Activated CD4-positive, alpha-beta T cell treated with anti-CD3 and anti-CD28 coated beads for 36 hours (primary cell): ENCODE data around the gene LMBR1. TPM values are rescaled to one million over a fixed set of nuclear protein-coding genes. Genes with fewer than 3 reads are reported as not detected.
A peak's percentile ranks its signal among the peaks of the same experiment; 100 is the strongest.
"Not testable (repeated sequence)": the region's sequence is repeated elsewhere in the genome, so short reads cannot be mapped to it uniquely, and the experiment has no call there.

Source experiments
- ATAC-seq: fragments of 200-7000 bp; cut with Tn5 transposase; one replicate; pipeline ENCODE4 v1.10.0; 2021; ENCODE audit warnings: mild to moderate bottlenecking, moderate library complexity
- CTCF ChIA-PET: fragments of 350-600 bp; sonication (Branson Sonifier 250); formaldehyde crosslinking; loops from one replicate; lab custom pipeline; 2021; ENCODE audit warnings: antibody characterized with exemption; lab: Charles Lee
- POLR2A ChIA-PET: fragments of 350-600 bp; sonication (Branson Sonifier 250); formaldehyde crosslinking; loops from one replicate; lab custom pipeline; 2021; ENCODE audit warnings: antibody characterized with exemption, inconsistent platforms; lab: Charles Lee
- DNase-seq: peaks from one replicate; pipeline ENCODE4 v3.0.0-alpha.2; 2020
- H3K27ac Mint-ChIP-seq: one replicate; pipeline ENCODE4 v1.8.0; 2021; ENCODE audit warnings: mixed read lengths
- H3K27me3 Mint-ChIP-seq: one replicate; pipeline ENCODE4 v1.8.0; 2021; ENCODE audit warnings: mixed read lengths
- H3K36me3 Mint-ChIP-seq: one replicate; pipeline ENCODE4 v1.8.0; 2021; ENCODE audit warnings: low read depth, mixed read lengths
- H3K4me1 Mint-ChIP-seq: one replicate; pipeline ENCODE4 v1.8.0; 2021; ENCODE audit warnings: mixed read lengths
- H3K4me3 Mint-ChIP-seq: one replicate; pipeline ENCODE4 v1.8.0; 2021; ENCODE audit warnings: mild to moderate bottlenecking, moderate library complexity, mixed read lengths
- H3K9me3 Mint-ChIP-seq: one replicate; pipeline ENCODE4 v1.8.0; 2021; ENCODE audit warnings: low read depth, mixed read lengths
- intact Hi-C, 2 experiments: fragments of 100-400 bp; cut with DNase I in 1 of 2; cut with micrococcal nuclease in 1 of 2; formaldehyde crosslinking; loops; one replicate each; pipeline versions ENCODE4 v1.14.2 to v1.15.1; 2022 to 2024; cut with DNase I, micrococcal nuclease
- total RNA-seq, 2 experiments: library from RNA; stranded (reverse); gene quantifications; one replicate each; pipeline ENCODE4 v1.2.3, GENCODE V29; 2021

LMBR1 gene
- total RNA-seq, 2 experiments from 2014 or later = 31.0 to 39.0 TPM

DNA sequence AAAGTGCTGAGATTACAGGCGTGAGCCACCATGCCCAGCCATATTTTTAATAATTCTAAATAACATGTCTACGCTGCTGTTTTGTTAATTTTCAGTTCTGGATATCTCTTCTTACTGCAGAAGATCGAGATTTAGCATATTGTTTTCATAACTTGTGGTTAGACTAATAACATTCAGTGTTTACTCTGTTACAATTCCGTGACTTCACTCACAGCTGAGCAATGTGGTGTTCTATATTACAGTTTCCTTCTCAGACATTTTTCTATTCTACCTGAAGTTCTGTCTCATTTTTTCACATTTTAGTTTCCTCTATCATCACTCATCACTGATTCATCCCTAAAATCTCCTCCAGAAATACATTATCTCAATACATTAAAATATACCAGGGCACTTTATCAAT, 241.5 kb downstream of the LMBR1 start:
- H3K4me3 Mint-ChIP-seq = no peak overlapping the region
- intact Hi-C loops = no loop called here
- no peaks in the 10 kb centered on the region for H3K36me3 Mint-ChIP-seq
- H3K9me3 Mint-ChIP-seq = peaks cover 5% of the 10 kb centered on the region
- no peak for DNase-seq
- no peaks in the 10 kb centered on the region for H3K4me1 Mint-ChIP-seq
- peaks cover 59% of the 10 kb centered on the region for H3K27me3 Mint-ChIP-seq
- no peak overlapping the region for H3K27ac Mint-ChIP-seq
- CTCF ChIA-PET = interaction anchor here (0.6 kb wide), 1 partner anchor 11 kb away, joined by 3 read pairs; the partner anchor contains the start of gene RNF32
- no peak for ATAC-seq
- POLR2A ChIA-PET = no interaction called here

DNA sequence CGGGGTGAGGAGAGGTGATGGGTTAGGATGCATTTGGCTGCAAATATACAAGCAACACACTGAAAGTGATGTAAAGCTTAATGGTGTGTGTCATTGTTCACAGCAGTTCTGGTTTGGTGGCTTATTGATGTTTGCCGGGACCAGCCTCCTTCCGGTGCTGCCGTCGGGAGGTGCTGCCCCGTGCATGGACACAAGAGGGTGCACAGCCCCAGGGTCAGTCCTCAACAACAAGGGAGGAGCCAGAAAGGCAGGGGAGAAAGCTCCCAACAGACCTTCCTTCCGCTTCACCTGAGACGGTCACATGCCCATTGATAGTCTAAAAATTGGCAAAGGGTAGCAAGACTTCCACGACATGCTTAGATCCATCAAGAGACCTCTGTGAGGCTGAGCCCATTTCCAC, 242.9 kb downstream of the LMBR1 start:
- no peaks in the 10 kb centered on the region for H3K36me3 Mint-ChIP-seq
- intact Hi-C loops = loop anchor here in 1 of 2 experiments (1.0 kb wide), 1 partner anchor 167 kb away; no protein-coding TSS in a partner anchor
- ChIA-PET CTCF (interaction anchor here (0.6 kb wide), 1 partner anchor 375 kb away, joined by 3 read pairs; no protein-coding TSS in a partner anchor), POLR2A (no interaction called here)
- peak; percentile 48 for DNase-seq
- no peak overlapping the region for H3K4me3 Mint-ChIP-seq
- H3K27me3 Mint-ChIP-seq = peaks cover 64% of the 10 kb centered on the region
- H3K27ac Mint-ChIP-seq = no peak overlapping the region
- ATAC-seq = peak; percentile 26
- H3K4me1 Mint-ChIP-seq = no peaks in the 10 kb centered on the region
- peaks cover 5% of the 10 kb centered on the region for H3K9me3 Mint-ChIP-seq

DNA sequence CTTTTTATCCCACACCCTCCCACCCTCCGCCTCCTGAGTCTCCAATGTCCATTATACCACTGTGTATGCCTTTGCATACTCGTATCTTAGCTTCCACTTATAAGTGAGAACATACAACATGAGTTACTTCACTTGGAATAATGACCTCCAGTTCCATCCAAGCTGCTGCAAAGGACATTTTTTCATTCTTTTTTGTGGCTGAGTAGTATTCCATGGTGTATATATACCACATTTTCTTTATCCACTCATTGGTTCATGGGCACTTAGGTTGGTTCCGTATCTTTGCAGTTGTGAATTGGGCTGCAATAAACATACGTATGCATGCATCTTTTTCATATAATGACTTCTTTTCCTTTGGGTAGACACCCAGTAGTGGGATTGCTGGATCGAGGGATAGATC, 245.7 kb downstream of the LMBR1 start:
- POLR2A ChIA-PET, DNase-seq, ATAC-seq, intact Hi-C loops, H3K36me3 Mint-ChIP-seq, H3K4me1 Mint-ChIP-seq, H3K9me3 Mint-ChIP-seq, CTCF ChIA-PET, H3K4me3 Mint-ChIP-seq, H3K27ac Mint-ChIP-seq: not testable (repeated sequence)
- peaks cover 62% of the 10 kb centered on the region for H3K27me3 Mint-ChIP-seq

DNA sequence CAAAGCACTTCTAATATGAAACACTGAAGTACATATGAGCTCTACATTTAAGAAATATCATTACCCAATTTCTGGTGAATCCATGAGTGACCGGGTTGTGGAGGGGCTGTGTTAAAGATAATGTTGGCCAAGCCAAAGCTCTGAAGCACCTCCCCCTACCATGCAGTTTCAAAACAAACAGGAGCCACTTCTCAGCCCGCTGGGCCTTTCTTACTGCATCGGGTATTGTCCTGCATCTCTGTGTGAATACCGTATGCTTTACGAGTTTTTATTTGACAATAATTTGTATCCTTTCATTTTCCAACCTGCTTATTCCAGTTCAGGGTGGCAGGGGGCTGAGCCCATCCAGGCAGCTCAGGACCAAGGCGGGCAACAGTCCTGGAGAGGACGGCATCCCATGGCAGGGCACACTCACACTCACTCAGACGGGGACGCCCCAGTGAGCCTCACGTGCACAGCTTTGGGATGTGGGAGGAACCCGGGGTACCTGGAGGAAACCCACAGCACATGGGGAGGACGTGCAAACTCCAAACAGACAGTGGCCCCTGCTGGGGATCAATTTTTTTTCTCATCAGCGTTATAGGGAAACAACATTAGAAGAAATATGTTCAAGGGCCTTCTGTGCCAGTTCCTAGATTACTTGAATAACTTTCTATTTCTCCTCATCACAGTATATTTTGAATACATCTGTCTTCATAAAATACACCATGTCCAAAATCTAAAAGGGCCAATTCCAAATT, 250.5 kb downstream of the LMBR1 start:
- Mint-ChIP-seq H3K27ac (no peak overlapping the region), H3K36me3 (peaks cover 5% of the 10 kb centered on the region), H3K4me3 (no peak overlapping the region), H3K9me3 (peaks cover 8% of the 10 kb centered on the region), H3K4me1 (peaks cover 15% of the 10 kb centered on the region), H3K27me3 (peaks cover 30% of the 10 kb centered on the region)
- ChIA-PET CTCF (interaction anchor here (1.3 kb wide), 1 partner anchor 11 kb away, joined by 3 read pairs; no protein-coding TSS in a partner anchor), POLR2A (no interaction called here)
- DNase-seq (no peak), ATAC-seq (no peak)
- intact Hi-C loops = loop anchor here in 1 of 2 experiments (5.0 kb wide), 1 partner anchor 175 kb away; no protein-coding TSS in a partner anchor

DNA sequence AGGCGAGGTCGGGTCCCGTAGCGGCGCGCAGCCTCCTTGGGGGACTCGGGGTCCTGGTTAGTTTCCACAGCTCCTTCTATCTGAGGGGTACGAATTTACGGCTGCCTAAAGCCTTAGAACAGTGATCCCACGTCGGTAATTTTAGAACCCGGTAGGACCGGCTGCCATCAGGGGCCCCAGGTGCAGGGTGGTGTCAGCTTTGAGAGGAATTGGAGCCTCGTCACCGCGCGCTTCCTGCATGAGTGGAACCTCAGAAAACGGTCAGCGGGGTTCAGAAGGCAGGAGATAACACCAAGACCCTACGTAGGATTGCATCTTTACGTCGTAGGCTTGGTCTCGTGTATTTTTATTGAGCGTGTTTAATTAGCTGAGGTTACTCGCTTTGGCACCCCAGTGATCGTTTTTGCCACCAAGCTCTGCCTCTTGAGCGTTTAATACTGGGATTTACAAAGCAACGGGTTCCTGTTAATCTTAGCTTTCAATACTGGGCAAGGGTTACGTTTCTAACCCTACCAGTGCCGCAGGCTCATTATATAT, 252.0 kb downstream of the LMBR1 start:
- CTCF ChIA-PET = interaction anchor here (0.7 kb wide), 2 partner anchors 10 to 1660 kb away, joined by 3 read pairs; no protein-coding TSS in a partner anchor
- peak; percentile 79 for DNase-seq

DNA sequence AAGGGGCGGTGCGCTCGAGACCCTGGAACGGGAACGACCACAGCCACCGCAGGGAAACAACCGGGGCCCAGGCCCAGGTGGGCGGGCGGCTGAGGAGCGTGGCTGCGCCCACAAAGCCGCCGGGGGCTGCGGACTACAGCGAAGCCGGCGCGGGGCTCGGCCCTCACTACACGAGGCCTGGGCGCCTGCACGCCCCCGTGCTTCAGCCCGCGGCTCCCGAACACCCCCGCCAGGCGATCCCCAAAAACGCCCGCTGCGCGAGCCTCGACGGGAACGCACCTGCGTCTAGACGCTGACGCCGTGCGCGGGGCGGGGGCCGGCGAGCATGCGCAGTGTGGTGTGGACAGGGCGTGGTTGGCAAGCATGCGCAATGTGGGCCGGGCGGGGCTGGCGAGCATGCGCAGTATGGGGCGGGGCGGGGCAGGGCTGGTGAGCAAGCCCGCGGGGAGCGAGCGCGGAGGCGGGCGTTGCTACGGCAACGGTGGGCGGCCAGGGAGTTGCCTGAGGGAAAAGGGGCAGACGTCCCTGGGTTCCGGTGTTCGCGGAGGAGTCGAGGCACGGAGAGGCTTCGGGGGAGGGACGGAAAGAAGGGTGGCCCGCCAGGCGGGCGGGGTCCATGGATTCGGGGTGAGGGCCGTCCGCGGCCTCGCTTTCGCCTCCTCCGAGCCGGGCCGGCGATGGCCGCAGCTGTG, 252.6 kb downstream of the LMBR1 start, which contains the start of gene RNF32:
RNF32 (plus strand) TSS at position 518 of the 692 bp plus-strand sequence. CDS start 3,104 bp downstream, outside the sequence.
- Mint-ChIP-seq H3K27ac (peak within 1 kb of the TSS; percentile 87), H3K9me3 (peaks cover 13% of the 10 kb centered on the region), H3K4me3 (peak within 1 kb of the TSS; percentile 76), H3K4me1 (peaks cover 15% of the 10 kb centered on the region), H3K27me3 (peaks cover 29% of the 10 kb centered on the region), H3K36me3 (peaks cover 5% of the 10 kb centered on the region)
- DNase-seq (peak; percentile 100), ATAC-seq (peak; percentile 90)
- POLR2A ChIA-PET = interaction anchor here (0.6 to 0.8 kb wide), 2 partner anchors 12 to 114 kb away, joined by 3 read pairs; no protein-coding TSS in a partner anchor
- intact Hi-C loops = loop anchor here (1.0 to 5.0 kb wide), 9 partner anchors 27 to 996 kb away; partner anchors contain the start of genes DNAJB6 (in 1 of the 2), LMBR1 (in 1 of the 2), NOM1 (in 1 of the 2) and RBM33 (in 1 of the 2)
- CTCF ChIA-PET = interaction anchor here (0.7 kb wide), 1 partner anchor 11 kb away, joined by 3 read pairs; no protein-coding TSS in a partner anchor

More for the DNA sequence above, 252.0 kb downstream of the LMBR1 start:
- Mint-ChIP-seq H3K4me3 (peak overlapping the region; percentile 76), H3K9me3 (peaks cover 13% of the 10 kb centered on the region), H3K36me3 (peaks cover 5% of the 10 kb centered on the region), H3K27me3 (peaks cover 29% of the 10 kb centered on the region), H3K27ac (peak overlapping the region; percentile 87), H3K4me1 (peaks cover 15% of the 10 kb centered on the region)
- intact Hi-C loops = loop anchor here (1.0 to 5.0 kb wide), 10 partner anchors 28 to 997 kb away; partner anchors contain the start of genes DNAJB6 (in 1 of the 2), LMBR1 (in 1 of the 2), NOM1 (in 1 of the 2) and RBM33 (in 1 of the 2)
- POLR2A ChIA-PET = interaction anchor here (0.6 to 0.8 kb wide), 2 partner anchors 11 to 114 kb away, joined by 3 read pairs; no protein-coding TSS in a partner anchor
- ATAC-seq = peak; percentile 72

DNA sequence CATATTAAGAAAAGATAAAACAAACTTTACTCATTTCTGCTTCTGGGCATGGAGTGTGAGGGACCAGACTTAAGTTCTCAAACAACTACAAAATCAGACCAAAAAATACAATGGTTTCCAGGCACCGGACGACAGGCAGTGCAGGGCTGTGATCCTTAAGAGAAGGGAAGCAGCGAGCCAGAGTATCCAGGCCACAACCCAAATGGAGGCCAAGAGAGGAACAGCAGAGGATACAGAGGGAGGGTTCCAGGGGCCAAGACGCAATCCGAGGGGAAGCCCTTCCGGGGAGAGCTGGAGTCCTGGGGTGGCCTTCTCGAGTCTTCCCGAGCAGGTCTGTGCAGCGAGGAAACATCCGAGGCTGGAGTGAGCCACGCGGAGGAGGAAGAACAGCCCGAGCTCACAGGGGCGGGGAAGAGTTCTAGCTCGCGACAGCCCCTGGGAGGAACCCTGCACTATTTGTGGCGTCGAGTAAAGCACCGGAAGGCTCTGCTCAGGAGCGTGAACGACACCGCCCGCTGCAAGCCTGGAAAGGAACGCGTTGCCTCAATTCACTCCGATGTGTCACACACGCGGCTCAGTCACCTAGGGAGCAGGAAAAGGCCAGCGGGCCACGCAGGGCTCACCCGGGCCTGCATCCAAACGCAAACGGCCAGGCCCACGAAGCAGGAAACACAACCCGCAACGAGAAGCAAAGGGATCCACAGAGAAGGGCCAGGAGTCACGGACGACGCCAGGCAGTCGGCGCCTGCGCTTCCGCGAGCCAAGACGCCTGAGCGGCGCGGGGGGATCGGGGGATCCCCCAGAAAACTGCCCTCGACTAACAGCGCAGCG, 253.3 kb downstream of the LMBR1 start:
- ChIA-PET POLR2A (no interaction called here), CTCF (interaction anchor here (0.5 to 0.8 kb wide), 3 partner anchors 16 to 863 kb away, joined by 3 read pairs; no protein-coding TSS in a partner anchor)
- peaks cover 5% of the 10 kb centered on the region for H3K36me3 Mint-ChIP-seq
- peaks cover 15% of the 10 kb centered on the region for H3K4me1 Mint-ChIP-seq
- ATAC-seq (peak; percentile 11), DNase-seq (peak; percentile 31)
- peak overlapping the region; percentile 84 for H3K27ac Mint-ChIP-seq
- intact Hi-C loops = loop anchor here (1.0 to 5.0 kb wide), 9 partner anchors 26 to 995 kb away; partner anchors contain the start of genes DNAJB6 (in 1 of the 2), LMBR1 (in 1 of the 2), NOM1 (in 1 of the 2) and RBM33 (in 1 of the 2)
- H3K4me3 Mint-ChIP-seq = peak overlapping the region; percentile 73
- peaks cover 13% of the 10 kb centered on the region for H3K9me3 Mint-ChIP-seq
- peaks cover 27% of the 10 kb centered on the region for H3K27me3 Mint-ChIP-seq

DNA sequence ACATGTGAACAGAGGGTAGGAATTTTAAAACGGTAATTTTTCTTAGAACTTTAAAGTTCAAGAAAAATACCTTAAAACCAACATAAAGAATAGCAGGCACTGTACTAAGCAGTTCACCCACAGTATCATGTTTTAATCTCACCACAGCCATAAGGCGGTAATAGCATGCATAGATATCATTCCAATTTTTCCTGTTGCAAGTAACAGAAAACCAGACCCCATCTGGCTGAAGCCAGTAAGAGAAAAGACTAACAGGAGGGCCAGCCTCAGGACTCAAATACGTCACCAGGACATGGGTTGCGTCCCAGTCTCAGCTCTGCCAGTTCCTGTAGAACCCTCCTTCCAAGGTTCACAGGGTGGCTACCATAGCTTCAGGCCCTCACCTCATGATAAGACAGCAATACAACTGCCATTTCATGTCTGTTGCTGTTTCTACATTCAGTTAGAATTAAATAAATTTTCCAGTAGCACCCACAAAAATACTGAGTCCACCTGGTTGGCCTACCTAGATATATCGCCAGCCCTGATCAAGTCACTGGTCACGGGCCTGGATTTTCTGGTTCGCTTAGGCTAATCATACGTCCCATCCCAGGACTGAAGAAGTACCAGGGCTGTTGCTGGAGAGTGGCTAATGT, 254.4 kb downstream of the LMBR1 start:
- Mint-ChIP-seq H3K36me3 (peaks cover 5% of the 10 kb centered on the region), H3K27ac (no peak overlapping the region), H3K4me3 (peak overlapping the region; percentile 73), H3K9me3 (peaks cover 13% of the 10 kb centered on the region), H3K4me1 (peaks cover 15% of the 10 kb centered on the region), H3K27me3 (peaks cover 28% of the 10 kb centered on the region)
- no peak for DNase-seq
- ChIA-PET POLR2A (interaction anchor here (0.5 kb wide), 1 partner anchor 246 kb away, joined by 3 read pairs; no protein-coding TSS in a partner anchor), CTCF (interaction anchor here (0.8 kb wide), 1 partner anchor 862 kb away, joined by 3 read pairs; no protein-coding TSS in a partner anchor)
- no peak for ATAC-seq
- intact Hi-C loops = no loop called here

DNA sequence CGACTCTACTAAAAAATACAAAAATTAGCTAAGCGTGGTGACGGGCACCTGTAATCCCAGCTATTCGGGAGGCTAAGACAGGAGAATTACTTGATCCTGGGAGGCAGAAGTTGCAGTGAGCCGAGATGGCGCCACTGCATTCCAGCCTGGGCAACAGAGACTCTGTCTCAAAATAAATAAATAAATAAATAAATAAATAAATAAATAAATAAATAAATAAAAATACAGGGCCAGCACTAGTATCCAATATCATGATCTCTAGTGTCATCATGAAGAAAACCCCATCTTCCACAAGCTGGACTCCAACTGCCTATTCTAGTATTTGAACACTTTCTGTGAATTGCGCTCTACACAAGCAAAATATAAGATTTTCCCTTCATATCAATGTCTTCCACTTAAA, 255.9 kb downstream of the LMBR1 start:
- H3K36me3 Mint-ChIP-seq, intact Hi-C loops, H3K27ac Mint-ChIP-seq, POLR2A ChIA-PET, H3K4me3 Mint-ChIP-seq, CTCF ChIA-PET, DNase-seq, ATAC-seq: not testable (repeated sequence)
- Mint-ChIP-seq H3K9me3 (peaks cover 13% of the 10 kb centered on the region), H3K4me1 (peaks cover 15% of the 10 kb centered on the region), H3K27me3 (peaks cover 29% of the 10 kb centered on the region)
